NCI-H146 treated with DMSO at 0.1 percent for 48 hours (cell line): ENCODE measurements around the gene ANO4.
"Not testable (repeated sequence)": the region's sequence is repeated elsewhere in the genome, so short reads cannot be mapped to it uniquely, and the experiment has no call there.

Source experiments
- DNase-seq: peaks from one replicate; lab custom pipeline; 2025; ENCODE audit not compliant: unreplicated experiment; lab: John Stamatoyannopoulos, UW

The ANO4 gene

DNA sequence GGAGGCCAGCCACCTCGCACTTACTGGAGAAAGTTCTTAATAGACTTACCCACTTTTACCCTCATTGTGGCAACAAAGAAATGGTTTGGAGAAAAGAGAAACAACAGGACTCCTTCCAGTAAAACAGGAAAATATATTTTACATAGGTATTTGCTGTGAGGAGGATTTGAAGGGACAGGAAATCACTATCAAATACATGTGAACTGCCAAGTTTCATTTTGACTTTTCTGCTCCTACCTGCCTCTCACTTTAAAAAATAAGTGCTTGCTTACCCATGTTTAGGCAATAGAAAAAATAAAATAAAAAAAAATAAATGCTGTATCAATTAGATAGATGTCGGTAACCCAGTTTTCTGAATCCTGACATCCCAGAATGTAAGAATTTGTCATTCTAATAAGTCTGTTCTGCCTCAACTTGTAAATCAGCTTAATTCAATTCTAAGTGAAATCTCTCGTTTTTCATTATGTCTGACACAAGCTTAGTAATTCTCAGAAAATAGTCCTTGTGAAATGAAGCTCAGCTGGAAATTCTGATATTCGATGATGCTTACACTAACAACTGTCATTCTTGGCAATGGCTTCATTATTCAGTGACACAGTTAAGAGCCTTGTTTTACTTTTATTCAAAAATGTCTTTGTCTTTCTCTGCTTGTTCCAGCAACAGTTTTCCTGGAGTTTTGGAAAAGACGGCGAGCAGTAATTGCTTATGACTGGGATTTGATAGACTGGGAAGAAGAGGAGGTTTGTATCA is 284.1 kb downstream of the ANO4 start:
- no peak for DNase-seq

DNA sequence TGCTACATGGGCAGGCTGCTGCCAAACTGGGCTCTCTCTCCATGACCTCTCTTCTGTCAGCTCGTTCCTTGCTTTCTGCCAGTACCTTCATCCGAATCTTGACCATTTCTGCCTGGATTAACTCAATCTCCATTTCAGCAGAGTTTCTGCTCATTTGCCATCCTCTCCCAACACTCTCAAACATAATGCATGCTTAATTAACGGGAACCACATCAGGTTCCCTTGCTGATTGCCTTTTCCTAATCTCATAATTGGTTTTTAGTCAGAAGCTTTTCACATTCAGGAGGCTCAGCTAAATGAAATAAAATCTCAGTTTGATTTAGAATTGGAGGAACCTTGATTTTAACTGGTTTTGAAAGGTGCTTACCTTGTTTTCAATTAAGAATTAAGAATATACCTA is 288.1 kb downstream of the ANO4 start:
- DNase-seq, result no peak

DNA sequence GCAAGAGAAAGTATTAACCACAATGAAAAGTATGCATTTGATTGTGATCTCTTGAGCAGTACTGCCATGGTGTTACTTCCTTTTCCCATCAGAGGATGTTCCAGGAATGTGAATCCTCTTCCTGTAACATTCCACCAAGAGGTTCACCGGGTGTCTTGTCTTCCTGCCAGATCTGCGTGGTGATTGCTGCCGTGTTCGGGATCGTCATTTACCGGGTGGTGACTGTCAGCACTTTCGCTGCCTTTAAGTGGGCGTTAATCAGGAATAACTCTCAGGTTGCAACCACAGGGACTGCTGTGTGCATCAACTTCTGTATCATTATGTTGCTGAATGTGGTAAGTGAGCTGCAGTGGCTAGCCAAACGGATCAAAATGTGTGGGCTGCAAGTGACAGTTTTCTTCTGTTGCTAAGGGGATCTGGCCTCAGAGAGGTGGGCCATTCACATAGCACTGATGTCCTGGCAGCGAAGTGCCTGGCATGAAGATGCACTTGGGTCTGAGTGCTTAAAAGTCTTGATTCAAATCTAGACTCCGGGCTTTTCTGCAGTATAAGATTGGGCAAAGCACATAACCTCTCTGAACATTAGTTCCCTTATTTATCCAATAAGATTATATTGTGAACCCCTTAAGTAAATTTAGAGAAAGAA is 292.0 kb downstream of the ANO4 start:
- DNase-seq, result no peak

DNA sequence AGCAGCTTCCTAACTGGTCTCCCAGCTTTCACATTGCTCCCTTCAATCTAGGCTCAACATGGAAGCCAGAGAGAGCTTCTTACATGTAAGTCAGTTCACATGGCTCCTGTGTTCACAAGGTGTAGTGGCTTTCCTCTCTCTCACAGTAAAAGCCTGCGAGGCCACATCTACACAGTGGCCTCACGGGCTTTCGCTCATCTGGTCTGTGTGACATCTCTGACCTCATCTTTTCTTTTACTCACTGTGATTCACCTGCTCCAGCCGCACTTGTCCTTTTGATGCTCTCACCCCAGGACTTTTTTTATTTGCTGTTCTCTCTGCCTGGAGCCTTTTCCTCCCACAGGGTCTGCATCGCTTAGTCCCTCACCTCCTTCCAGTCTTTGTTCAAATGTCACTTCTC is 293.3 kb downstream of the ANO4 start:
- DNase-seq, result peak; percentile 83

DNA sequence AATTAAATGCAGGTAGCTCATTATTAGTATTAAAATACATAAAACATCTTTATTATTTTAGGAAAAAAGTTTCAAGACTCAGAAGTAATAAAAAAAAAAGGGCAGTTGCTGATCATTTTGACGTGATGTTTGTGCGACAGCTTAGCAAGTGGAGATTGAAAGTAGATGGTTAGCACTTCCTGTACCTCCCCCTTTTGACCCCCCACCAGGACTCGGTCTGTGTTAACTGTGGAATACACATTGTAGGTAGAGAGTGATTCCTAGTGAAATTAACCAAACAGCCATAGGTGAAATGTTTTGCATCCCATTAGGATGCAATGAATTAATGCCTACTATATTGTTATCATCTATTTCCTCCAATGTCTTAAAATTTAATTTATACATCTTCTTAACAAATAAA is 294.7 kb downstream of the ANO4 start:
- no peak for DNase-seq

DNA sequence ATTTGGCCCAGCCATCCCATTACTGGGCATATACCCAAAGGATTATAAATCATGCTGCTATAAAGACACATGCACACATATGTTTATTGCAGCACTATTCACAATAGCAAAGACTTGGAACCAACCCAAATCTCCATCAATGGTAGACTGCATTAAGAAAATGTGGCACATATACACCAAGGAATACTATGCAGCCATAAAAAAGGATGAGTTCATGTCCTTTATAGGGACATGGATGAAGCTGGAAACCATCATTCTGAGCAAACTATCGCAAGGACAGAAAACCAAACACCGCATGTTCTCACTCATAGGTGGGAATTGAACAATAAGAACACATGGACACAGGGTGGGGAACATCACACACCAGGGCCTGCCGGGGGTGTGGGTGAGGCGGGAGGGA is 295.6 kb downstream of the ANO4 start:
- not testable (repeated sequence) for DNase-seq

DNA sequence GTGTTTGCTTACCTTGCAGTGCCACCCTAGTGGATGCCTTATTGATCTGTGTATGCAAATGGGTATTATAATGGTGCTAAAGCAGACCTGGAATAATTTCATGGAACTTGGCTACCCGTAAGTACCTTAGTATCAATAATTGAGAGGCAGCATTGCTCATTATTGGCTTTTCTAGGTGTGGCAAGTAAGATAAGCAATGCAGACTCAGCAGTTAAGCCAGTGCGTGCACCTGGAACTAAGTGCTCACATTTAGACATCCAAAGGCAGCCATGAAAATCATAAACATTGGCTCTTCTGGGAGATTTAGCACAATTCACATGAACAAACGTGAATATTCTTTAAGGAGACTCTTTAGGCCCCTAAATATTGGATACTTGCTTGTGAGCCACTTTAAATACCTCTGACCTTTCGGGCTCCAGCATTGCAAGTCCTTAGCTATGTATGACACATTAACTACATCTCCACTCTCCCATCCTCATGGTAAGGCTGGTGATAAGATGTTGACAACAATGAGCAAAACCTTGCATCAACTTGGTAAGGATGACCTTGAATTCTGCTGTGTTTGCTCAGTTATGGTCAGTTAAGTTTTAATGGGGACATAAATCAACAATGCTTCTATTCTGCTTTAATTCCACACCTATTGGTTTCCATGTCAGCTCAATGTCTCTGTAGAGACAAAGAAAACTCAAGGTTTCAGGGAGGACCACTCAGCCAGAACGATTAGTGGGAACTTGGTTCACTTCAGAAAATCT is 303.4 kb downstream of the ANO4 start:
- peak; percentile 62 for DNase-seq

DNA sequence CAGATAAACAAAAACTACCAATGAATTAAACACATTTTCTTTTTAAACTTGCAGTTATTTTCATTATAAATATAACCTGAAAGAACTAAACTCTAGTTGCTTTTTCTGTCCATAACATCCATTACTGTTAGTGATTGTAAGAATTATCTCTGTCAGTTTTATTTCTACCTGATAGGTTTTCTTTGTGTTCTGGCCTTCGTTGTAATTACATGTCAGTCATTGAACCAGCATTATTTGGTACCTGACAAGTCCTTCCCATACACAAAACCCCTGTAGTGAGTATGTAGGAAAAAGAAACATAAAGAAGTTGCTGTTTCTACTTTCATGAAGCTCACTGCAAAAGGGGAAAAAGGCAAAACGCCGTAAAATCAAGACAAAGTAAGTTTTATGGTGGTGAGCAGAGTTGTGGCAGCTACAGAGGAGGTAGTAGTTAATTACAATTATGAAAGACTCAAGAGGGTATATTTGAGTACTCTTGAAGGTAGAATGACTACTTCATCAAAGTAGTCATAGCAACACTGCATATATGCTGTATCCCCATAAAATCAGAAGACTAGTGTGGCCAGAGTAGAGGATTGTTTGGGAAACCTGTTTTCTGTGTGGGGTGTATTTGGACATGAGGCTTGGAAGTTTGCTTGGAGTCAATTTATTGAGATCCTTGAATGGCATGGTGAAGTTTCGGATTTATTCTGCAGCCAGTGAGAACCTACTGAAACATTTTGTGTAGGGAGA is 312.6 kb downstream of the ANO4 start:
- no peak for DNase-seq

DNA sequence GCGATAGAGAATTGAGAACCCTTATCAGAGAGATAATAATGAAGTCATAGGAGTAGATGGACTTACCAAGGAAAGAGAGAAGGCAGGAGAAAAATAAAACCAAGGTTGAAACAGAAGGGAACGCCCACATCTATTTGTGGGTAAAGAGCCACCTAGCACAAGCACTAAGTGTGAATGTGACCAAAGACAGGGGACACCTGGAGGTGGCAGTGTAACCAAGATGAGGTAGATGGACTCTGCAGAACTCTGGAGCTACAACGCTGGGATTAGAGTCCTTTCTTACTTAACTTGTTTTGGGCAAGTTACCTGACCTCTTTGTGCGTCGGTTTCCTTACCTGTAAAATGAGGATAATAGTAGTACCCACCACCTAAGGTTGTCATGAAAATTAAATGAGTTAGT is 313.6 kb downstream of the ANO4 start:
- no peak for DNase-seq

DNA sequence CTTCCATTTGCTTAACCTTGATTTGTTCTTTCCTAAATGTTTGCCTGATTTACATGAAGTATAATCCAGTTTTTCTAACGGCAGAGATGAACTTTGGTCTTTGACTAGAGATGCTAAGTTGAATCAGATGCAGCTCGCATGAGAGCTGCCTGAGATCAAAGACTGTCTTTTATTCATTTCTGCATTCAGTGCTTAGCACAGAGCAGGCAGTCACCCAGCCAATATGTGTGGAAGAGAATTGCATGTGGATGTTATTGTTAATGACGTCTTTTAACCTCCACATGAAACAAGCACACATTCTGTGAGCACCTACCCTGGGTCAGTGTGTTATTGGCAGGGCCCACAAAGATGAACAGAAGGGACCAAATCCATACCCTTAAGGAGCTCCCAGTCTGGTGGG is 316.3 kb downstream of the ANO4 start:
- no peak for DNase-seq

DNA sequence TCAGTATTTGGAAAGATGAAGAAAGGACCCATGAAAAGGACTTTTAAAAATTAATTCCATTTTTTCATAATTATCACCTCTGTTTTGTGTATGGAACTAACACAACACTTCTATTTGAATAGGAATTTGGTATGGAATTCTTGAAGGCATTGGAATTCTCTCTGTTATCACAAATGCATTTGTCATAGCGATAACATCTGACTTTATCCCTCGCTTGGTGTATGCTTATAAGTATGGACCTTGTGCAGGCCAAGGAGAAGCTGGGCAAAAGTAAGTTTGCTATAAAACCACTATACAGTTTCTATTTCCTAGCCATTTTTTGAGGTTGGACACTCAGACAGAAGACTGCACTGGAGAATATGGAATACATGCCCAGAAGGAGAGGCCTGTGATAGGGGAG is 316.9 kb downstream of the ANO4 start:
- DNase-seq, result no peak

DNA sequence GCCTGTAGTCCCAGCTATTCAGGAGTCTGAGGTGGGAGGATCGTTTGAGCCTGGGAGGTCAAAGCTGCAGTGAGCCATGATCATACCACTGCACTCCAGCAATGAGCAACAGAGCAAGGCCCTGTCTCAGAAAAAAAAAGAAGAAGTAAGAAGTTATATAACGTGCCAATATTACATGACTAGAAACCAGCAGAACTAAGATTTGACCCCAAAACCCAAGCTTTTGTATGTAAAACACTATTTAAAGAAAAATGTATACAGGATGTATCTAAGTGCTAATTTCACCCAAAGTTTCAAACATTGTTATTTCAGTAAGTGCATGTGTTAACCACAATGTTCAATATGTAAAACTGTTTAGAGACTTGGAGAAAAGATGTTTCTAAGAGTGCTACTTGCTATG is 320.8 kb downstream of the ANO4 start:
- no peak for DNase-seq

DNA sequence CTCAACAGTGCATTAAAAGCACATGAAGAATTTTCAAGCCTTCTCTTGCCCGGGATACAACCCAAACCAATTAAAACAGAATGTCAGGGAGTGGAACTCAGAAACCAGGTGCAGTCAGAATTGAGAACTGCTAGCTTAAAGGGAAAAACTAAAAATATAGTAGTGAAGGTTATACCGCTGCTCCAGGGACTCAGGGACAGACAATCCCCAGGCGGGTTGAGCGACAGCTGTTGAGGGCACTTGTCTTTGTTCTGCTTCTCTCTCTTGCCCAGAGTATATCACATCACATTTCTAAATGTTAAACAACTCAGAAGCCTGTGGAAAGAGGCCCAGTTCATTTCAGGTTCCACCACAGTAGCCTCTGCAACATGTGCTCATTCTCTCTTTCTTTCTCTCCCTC is 322.3 kb downstream of the ANO4 start:
- no peak for DNase-seq

DNA sequence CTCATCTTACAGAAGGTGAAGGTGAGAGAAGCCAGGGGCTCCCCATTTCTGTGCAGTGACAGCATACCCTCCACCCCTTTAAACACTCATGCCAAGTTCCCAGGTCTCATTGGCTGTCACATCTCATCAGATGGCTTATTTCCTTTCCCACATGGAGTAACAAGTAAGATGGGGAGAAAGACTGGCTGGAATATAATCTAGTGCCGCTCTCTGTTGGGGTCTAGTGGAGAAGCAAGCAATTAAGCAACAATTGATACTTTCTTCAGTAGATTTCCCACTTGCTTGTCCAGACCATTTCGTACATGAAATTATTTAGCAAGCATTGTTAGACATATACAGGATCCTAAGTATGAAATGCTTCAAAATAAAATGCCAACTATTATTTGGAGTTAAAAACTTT is 323.3 kb downstream of the ANO4 start:
- DNase-seq, result no peak

DNA sequence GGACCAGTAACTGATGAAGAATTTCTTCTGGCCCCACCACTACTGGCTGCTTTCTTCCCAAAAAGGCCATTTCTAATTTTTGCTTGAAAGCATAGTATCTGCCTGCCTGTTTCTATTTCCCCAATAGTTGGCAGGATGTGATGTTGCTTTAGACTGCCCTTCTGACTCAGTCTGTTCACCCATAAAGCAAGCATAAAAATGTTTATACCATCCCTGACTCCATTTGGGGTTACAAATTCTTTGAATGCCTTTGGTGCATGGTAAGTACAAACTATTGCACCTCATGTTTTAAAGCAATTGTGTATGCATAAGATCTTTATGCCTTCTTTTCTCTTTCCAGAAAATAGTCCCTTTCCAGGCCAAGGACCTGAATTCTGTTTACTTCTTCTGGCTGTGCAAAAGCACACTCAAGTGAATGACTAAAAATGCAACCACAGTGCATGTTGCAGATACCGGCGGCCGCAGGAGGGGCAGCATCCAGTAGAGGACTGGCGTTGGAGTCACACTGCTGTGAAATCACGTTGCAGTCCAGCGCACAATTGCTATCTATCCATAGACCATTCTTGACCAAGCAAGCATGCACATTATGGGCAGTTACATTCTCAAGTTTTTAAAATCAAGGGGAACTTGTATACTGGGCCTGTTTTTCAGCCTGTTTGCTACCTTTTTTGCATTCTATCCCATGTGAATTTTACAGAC is 333.1 kb downstream of the ANO4 start:
- DNase-seq, result no peak

DNA sequence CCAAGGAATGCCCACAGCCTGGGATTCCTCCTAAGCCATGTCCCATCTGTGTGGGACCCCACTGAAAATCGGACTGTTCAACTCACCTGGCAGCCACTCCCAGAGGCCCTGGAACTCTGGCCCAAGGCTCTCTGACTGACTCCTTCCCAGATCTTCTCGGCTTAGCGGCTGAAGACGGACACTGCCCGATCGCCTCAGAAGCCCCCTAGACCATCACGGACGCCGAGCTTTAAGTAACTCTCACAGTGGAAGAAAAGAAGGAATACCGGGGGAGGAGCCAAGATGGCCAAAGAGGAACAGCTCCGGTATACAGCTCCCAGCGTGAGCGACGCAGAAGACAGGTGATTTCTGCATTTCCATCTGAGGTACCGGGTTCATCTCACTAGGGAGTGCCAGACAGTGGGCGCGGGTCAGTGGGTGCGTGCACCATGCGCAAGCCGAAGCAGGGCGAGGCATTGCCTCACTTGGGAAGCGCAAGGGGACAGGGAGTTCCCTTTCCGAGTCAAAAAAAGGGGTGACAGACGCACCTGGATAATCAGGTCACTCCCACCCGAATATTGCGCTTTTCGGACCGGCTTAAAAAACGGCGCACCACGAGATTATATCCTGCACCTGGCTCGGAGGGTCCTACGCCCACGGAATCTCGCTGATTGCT is 351.3 kb downstream of the ANO4 start:
- DNase-seq, result not testable (repeated sequence)

DNA sequence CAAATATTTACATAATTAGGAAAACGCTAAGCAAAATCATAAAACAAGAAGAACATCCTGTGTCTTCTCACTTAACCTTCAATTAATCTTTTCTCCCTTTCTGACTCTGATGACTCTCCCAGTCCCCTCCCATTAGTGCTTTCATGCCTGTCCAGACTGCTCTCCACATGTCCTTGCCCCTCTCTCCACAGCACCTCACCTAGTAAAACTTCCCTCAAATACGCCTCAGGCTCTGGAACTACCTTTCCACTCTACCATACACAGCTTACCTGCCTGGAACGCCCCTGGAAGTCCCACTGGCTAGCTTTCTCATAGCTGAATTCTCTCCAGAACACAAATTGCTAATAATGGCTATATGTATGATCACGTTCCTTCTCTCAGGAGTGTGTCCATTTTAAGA is 370.7 kb downstream of the ANO4 start:
- no peak for DNase-seq

DNA sequence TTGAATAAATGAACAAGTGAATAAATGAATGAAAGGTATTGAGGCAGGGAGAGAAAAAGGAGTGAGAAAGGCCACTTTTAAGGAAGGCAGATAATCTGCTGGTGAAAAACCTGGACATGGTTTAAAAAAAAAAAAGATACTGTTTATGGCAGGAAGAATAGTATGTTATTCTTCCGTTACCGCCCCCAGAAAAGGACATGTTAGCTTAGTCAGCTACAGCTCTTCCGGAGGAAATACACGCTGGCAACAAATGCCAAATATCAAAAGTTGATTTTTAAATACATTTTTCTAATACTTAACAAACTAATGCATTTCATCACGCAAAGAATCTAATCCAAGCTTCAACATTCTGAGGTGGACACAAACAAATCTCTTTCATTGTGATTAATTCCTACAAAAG is 372.3 kb downstream of the ANO4 start:
- no peak for DNase-seq

DNA sequence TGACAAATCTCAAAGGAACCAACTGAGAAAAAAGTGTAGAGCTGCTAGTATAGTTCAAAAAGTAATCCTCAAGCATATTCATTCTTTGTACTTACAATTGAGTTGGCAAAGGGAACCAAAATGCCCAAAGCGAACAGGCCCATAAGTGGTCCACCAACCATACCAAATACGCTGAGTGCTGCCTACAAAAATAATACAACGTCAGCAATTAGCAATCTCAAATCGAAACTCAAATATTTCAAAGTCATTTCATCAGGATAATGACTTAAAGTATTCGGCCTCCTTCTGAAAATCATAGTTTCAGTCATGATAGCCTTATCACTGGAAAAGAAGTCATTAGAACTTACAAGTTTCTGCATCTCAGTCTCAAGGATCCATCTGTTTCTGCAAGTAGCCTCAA is 373.4 kb downstream of the ANO4 start:
- no peak for DNase-seq

DNA sequence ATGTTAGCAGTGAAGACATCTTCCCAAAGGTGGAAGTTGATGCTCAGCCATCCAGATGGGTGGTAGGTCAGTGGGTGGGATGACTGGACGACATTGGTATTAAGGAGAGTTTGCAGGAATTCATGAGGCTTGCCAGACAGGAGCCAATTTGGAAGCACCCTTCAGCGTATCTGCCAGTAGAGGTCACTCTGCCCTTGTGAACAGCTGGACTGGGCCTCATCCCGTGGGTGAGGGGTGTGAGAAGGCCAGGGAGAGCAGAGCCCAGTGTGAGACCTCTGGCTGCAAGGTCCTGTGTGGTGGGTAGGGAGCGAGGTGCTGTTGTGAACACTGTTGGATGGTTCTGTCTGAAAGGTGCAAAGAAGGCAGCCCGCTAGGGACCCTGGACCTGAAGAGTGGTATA is 377.7 kb downstream of the ANO4 start:
- DNase-seq, result peak; percentile 8
